ENCODE measurements around the gene UMAD1. TPM values are rescaled to one million over a fixed set of nuclear protein-coding genes. Genes with fewer than 3 reads are reported as not detected.

UMAD1 gene
- total and polyA plus RNA-seq, 2 donors (not counting 3 experiments of a cell fraction or from before 2014, with no cell fraction given), result 5.6 to 6.6 TPM

DNA sequence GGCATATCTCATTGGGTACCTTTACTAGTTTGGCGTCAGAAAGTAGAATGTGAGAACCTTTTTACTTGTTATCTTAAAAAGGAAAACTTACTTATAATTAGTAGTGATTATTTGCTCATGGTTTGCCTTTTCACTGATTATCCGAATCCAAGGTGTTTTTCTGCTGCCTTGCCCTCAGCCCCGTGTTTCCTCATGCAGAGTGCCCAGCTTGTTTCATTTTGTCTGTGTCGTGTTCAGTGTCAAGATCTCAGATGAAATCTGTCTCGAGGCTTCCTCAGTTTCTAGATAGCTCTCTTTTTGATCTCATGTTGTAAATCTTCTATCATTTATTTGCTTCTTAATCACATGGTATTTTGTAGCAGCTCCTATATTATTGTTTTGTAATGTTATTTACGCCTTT lies 47.8 kb downstream of the UMAD1 start:
- FAIRE-seq (no peak), DNase-seq (ENCODE audit: low read depth, low spot score) (no peak)
- Histone ChIP-seq H3K36me3 (ENCODE audit: control insufficient read depth in 2 of 2, extremely low read depth in 1 of 2, insufficient read depth in 2 of 2, low read length in 2 of 2) (no peaks in the 10 kb centered on the region), H3K9ac (replicated peaks; ENCODE audit: extremely low read depth, insufficient read depth, low read length) (no peak overlapping the region), H3K9me1 (replicated peaks; ENCODE audit: control insufficient read depth, extremely low read depth, insufficient read depth, low read length) (no peaks in the 10 kb centered on the region), H3K4me3 (replicated peaks in 1 of 3; ENCODE audit: insufficient read depth in 1 of 3, low read depth in 1 of 3, low read length in 3 of 3) (no peak overlapping the region), H2AFZ (ENCODE audit: low read depth, low read length) (no peak overlapping the region), H3K27me3 (ENCODE audit: control insufficient read depth in 2 of 2, insufficient read depth in 2 of 2, low read length in 2 of 2) (no peaks in the 10 kb centered on the region), H3K79me2 (ENCODE audit: control insufficient read depth, insufficient read depth, low read length) (no peaks in the 10 kb centered on the region), H3K9me3 (replicated peaks; ENCODE audit: control insufficient read depth, insufficient read depth, low read length) (no peaks in the 10 kb centered on the region), H3K4me2 (ENCODE audit: insufficient read depth, low read length) (no peak overlapping the region), H4K20me1 (replicated peaks; ENCODE audit: control insufficient read depth, extremely low read depth, insufficient read depth, low read length) (no peaks in the 10 kb centered on the region), H3K27ac (ENCODE audit: insufficient read depth, low read depth, low read length) (no peak overlapping the region), H3K4me1 (ENCODE audit: control insufficient read depth, extremely low read depth, insufficient read depth, low read length) (peaks cover 9% of the 10 kb centered on the region)
- POLR2A ChIA-PET, result no interaction called here
- intact Hi-C loops (cut with micrococcal nuclease) (no loop called here), dilution Hi-C loops (cut with MboI; ENCODE audit: extremely low pct_ligation_motif_present, low sequenced_read_pairs) (no loop called here)
- CTCF ChIA-PET, result interaction anchor here (1.0 to 1.8 kb wide), 5 partner anchors 9 to 529 kb away, joined by 3 to 7 read pairs (median 6); no protein-coding TSS in a partner anchor
- BruUV-seq (replicated peaks), result no TSS peak
- no peak for TF ChIP-seq GATA2 (IDR thresholded peaks at IDR 0.05; ENCODE audit: insufficient read depth, insufficient read length, low read depth, low read length)
- TF ChIP-seq, protein P1, sequence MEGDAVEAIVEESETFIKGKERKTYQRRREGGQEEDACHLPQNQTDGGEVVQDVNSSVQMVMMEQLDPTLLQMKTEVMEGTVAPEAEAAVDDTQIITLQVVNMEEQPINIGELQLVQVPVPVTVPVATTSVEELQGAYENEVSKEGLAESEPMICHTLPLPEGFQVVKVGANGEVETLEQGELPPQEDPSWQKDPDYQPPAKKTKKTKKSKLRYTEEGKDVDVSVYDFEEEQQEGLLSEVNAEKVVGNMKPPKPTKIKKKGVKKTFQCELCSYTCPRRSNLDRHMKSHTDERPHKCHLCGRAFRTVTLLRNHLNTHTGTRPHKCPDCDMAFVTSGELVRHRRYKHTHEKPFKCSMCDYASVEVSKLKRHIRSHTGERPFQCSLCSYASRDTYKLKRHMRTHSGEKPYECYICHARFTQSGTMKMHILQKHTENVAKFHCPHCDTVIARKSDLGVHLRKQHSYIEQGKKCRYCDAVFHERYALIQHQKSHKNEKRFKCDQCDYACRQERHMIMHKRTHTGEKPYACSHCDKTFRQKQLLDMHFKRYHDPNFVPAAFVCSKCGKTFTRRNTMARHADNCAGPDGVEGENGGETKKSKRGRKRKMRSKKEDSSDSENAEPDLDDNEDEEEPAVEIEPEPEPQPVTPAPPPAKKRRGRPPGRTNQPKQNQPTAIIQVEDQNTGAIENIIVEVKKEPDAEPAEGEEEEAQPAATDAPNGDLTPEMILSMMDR (IDR thresholded peaks at IDR 0.05; ENCODE audit: extremely low read depth in 1 of 2, insufficient read depth in 1 of 2, low read depth in 1 of 2, low read length in 2 of 2), result no peak
- TF ChIP-seq POLR2AphosphoS5 (IDR thresholded peaks at IDR 0.05; ENCODE audit: insufficient read depth, low read depth, low read length), result no peak
- no peak for TF ChIP-seq JUN (IDR thresholded peaks at IDR 0.05; ENCODE audit: borderline replicate concordance, insufficient read depth, insufficient read length, low read depth)
- TF ChIP-seq POLR2A (IDR thresholded peaks at IDR 0.05; ENCODE audit: low read depth, low read length), result no peak
- TF ChIP-seq, protein P2, sequence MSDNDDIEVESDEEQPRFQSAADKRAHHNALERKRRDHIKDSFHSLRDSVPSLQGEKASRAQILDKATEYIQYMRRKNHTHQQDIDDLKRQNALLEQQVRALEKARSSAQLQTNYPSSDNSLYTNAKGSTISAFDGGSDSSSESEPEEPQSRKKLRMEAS (IDR thresholded peaks at IDR 0.05; ENCODE audit: insufficient read depth, insufficient read length), result no peak
- no peak for TF ChIP-seq EZH2 (IDR thresholded peaks at IDR 0.05; ENCODE audit: borderline replicate concordance, low read depth, low read length, severe bottlenecking)
- TF ChIP-seq MYC (IDR thresholded peaks at IDR 0.05; ENCODE audit: low read depth, low read length), result no peak
- no peak for TF ChIP-seq FOS (IDR thresholded peaks at IDR 0.05; ENCODE audit: borderline replicate concordance, insufficient read depth, low read length)
